ENCODE measurements around the gene SLC25A21.
"Not testable (repeated sequence)": the region's sequence is repeated elsewhere in the genome, so short reads cannot be mapped to it uniquely, and the experiment has no call there.

Gene SLC25A21

GRCh38 chr14:37186865-37187264, 14.5 kb upstream of the SLC25A21 start:
- DNase-seq, result no peak

GRCh38 chr14:37185670-37186069, 13.3 kb upstream of the SLC25A21 start:
- no peak for DNase-seq

- not testable (repeated sequence) for DNase-seq
Measured at GRCh38 chr14:37184520-37184919, 12.1 kb upstream of the SLC25A21 start.

- DNase-seq, result no peak
Measured at GRCh38 chr14:37181441-37181840, 9.0 kb upstream of the SLC25A21 start.

GRCh38 chr14:37180886-37181285, 8.5 kb upstream of the SLC25A21 start:
- not testable (repeated sequence) for DNase-seq

GRCh38 chr14:37179896-37180502, 7.6 kb upstream of the SLC25A21 start:
- peak; percentile 4 for DNase-seq

- DNase-seq, result no peak
Measured at GRCh38 chr14:37172936-37173614, 669 bp upstream of the SLC25A21 start.

- DNase-seq, result no peak
Measured at GRCh38 chr14:37171678-37172023, 755 bp downstream of the SLC25A21 start.

GRCh38 chr14:37170993-37171392, 1.4 kb downstream of the SLC25A21 start:
- DNase-seq, result no peak

- no peak for DNase-seq
Measured at GRCh38 chr14:37170237-37170636, 2.2 kb downstream of the SLC25A21 start.

GRCh38 chr14:37168721-37169120, 3.7 kb downstream of the SLC25A21 start:
- DNase-seq, result no peak

- no peak for DNase-seq
Measured at GRCh38 chr14:37167151-37168047, 5.0 kb downstream of the SLC25A21 start.

- DNase-seq, result no peak
Measured at GRCh38 chr14:37165794-37166193, 6.6 kb downstream of the SLC25A21 start.

- not testable (repeated sequence) for DNase-seq
Measured at GRCh38 chr14:37162307-37162706, 10.1 kb downstream of the SLC25A21 start.

- DNase-seq, result no peak
Measured at GRCh38 chr14:37157987-37158386, 14.4 kb downstream of the SLC25A21 start.

- no peak for DNase-seq
Measured at GRCh38 chr14:37153483-37153882, 18.9 kb downstream of the SLC25A21 start.

GRCh38 chr14:37153005-37153404, 19.4 kb downstream of the SLC25A21 start:
- DNase-seq, result no peak

- peak; percentile 38 for DNase-seq
Measured at GRCh38 chr14:37150414-37150813, 22.0 kb downstream of the SLC25A21 start.

- peak; percentile 54 for DNase-seq
Measured at GRCh38 chr14:37147310-37147880, 25.0 kb downstream of the SLC25A21 start.

GRCh38 chr14:37146438-37146837, 26.0 kb downstream of the SLC25A21 start:
- DNase-seq, result not testable (repeated sequence)

- no peak for DNase-seq
Measured at GRCh38 chr14:37145395-37145794, 27.0 kb downstream of the SLC25A21 start.

- no peak for DNase-seq
Measured at GRCh38 chr14:37144729-37145363, 27.6 kb downstream of the SLC25A21 start.

GRCh38 chr14:37143475-37143874, 28.9 kb downstream of the SLC25A21 start:
- no peak for DNase-seq
